MM.1S (cell line): ENCODE measurements around the gene ANXA4.
"Not testable (repeated sequence)": the region's sequence is repeated elsewhere in the genome, so short reads cannot be mapped to it uniquely, and the experiment has no call there.

Source experiments
- DNase-seq: peaks from one replicate; pipeline ENCODE4 v3.0.0-alpha.2; 2015
- H2AFZ ChIP-seq: fragments of 300-600 bp; sonication (generic); 2 replicates; pipeline ENCODE4 v1.6.0; 2016; ENCODE audit warnings: antibody characterized with exemption, low read length
- H3F3A ChIP-seq: fragments of 300-600 bp; sonication (generic); 2 replicates; pipeline ENCODE4 v1.6.1; 2016; ENCODE audit warnings: mild to moderate bottlenecking, antibody characterized with exemption, low read length, moderate library complexity, mixed read lengths; ENCODE audit not compliant: insufficient read depth
- H3K27ac ChIP-seq: fragments of 300-600 bp; sonication (generic); 2 replicates; pipeline ENCODE4 v1.5.1; 2016; ENCODE audit warnings: mild to moderate bottlenecking, low read length
- H3K27me3 ChIP-seq: fragments of 300-600 bp; sonication (generic); replicated peaks from 2 replicates; pipeline ENCODE4 v1.6.0; 2016; ENCODE audit warnings: low read length; ENCODE audit not compliant: insufficient read depth
- H3K36me3 ChIP-seq: fragments of 300-600 bp; sonication (generic); replicated peaks from 2 replicates; pipeline ENCODE4 v1.6.1; 2016; ENCODE audit warnings: mild to moderate bottlenecking, low read length, mixed read lengths; ENCODE audit not compliant: insufficient read depth
- H3K4me1 ChIP-seq: fragments of 300-600 bp; sonication (generic); 2 replicates; pipeline ENCODE4 v1.6.1; 2016; ENCODE audit warnings: low read length, mixed read lengths
- H3K4me2 ChIP-seq: fragments of 300-600 bp; sonication (generic); 2 replicates; pipeline ENCODE4 v1.6.0; 2016; ENCODE audit warnings: low read depth, low read length
- H3K4me3 ChIP-seq: fragments of 300-600 bp; sonication (generic); 2 replicates; pipeline ENCODE4 v1.5.1; 2016; ENCODE audit warnings: low read length, mixed read lengths
- H3K79me2 ChIP-seq: fragments of 300-600 bp; sonication (generic); 2 replicates; pipeline ENCODE4 v1.6.1; 2016; ENCODE audit warnings: mixed run types, low read length, mixed read lengths
- H3K9ac ChIP-seq: fragments of 300-600 bp; sonication (generic); 2 replicates; pipeline ENCODE4 v1.6.1; 2016; ENCODE audit warnings: low read length, mixed read lengths
- H3K9me2 ChIP-seq: fragments of 300-600 bp; sonication (generic); replicated peaks from 2 replicates; pipeline ENCODE4 v1.6.1; 2016; ENCODE audit warnings: mild to moderate bottlenecking, low read length, mixed read lengths; ENCODE audit not compliant: insufficient read depth
- H3K9me3 ChIP-seq: fragments of 300-600 bp; sonication (generic); replicated peaks from 2 replicates; pipeline ENCODE4 v1.6.1; 2016; ENCODE audit warnings: mild to moderate bottlenecking, low read length, mixed read lengths; ENCODE audit not compliant: insufficient read depth
- H4K20me1 ChIP-seq: fragments of 300-600 bp; sonication (generic); 2 replicates; pipeline ENCODE4 v1.6.1; 2016; ENCODE audit warnings: mild to moderate bottlenecking, low read length, moderate library complexity, mixed read lengths; ENCODE audit not compliant: insufficient read depth
- EZH2 ChIP-seq: fragments of 300-600 bp; sonication (generic); optimal IDR thresholded peaks from 2 replicates; pipeline ENCODE3; 2017; ENCODE audit warnings: low read depth, mild to moderate bottlenecking, antibody characterized with exemption, low read length, mixed read lengths
- EZH2phosphoT487 ChIP-seq: fragments of 300-600 bp; sonication (generic); IDR thresholded peaks from 2 replicates; pipeline ENCODE4 v1.6.1; 2018; ENCODE audit warnings: antibody characterized with exemption, low read length
- TF ChIP-seq, protein P1 (sequence below): fragments of 300-600 bp; sonication (generic); IDR thresholded peaks from 2 replicates; pipeline ENCODE4 v1.5.1; 2016; ENCODE audit warnings: antibody characterized with exemption, low read length, mixed read lengths

ANXA4 gene

DNA sequence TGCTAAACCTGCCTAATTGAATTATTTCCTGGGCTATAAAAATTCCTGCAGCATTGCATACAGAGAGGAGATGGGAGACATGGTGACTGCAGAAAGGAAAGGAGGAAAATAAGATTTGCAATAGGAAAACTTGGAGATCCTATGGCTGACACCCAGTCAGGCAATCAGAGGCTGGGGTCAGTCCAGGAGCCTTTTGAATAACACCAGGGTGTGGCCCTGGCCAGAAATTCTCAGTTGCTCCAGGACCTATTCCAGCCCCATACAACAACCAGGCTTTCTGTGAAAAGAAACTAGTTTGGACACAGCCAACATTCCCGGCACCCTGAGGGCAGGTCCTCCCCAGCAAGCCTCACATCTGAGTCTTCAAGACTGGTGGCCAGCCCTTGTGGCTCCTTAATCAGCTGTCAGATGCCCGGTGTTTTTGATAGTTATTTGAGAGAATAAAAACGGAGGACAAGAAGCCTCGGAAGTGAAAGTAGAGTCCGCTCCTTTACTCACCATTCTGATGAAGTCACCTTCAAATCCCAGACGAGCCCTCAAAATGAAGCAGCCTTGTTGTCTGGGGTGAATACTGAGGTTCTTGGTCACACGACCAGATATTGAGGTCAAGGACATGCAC lies 56.5 kb downstream of the ANXA4 start:
- Histone ChIP-seq H3K9me3 (no peaks in the 10 kb centered on the region), H3F3A (peaks cover 15% of the 10 kb centered on the region), H3K36me3 (no peaks in the 10 kb centered on the region), H3K9me2 (no peaks in the 10 kb centered on the region), H3K79me2 (no peaks in the 10 kb centered on the region), H4K20me1 (no peaks in the 10 kb centered on the region), H3K4me1 (peaks cover 24% of the 10 kb centered on the region), H3K4me2 (peak overlapping the region; percentile 84), H3K9ac (peak overlapping the region; percentile 34; the same call in 1 of the 2 replicates), H2AFZ (peak overlapping the region; percentile 88), H3K4me3 (peak overlapping the region; percentile 53), H3K27ac (peak overlapping the region; percentile 46; the same call in 1 of the 2 replicates), H3K27me3 (no peaks in the 10 kb centered on the region)
- DNase-seq = peak; percentile 29
- TF ChIP-seq, protein P1, sequence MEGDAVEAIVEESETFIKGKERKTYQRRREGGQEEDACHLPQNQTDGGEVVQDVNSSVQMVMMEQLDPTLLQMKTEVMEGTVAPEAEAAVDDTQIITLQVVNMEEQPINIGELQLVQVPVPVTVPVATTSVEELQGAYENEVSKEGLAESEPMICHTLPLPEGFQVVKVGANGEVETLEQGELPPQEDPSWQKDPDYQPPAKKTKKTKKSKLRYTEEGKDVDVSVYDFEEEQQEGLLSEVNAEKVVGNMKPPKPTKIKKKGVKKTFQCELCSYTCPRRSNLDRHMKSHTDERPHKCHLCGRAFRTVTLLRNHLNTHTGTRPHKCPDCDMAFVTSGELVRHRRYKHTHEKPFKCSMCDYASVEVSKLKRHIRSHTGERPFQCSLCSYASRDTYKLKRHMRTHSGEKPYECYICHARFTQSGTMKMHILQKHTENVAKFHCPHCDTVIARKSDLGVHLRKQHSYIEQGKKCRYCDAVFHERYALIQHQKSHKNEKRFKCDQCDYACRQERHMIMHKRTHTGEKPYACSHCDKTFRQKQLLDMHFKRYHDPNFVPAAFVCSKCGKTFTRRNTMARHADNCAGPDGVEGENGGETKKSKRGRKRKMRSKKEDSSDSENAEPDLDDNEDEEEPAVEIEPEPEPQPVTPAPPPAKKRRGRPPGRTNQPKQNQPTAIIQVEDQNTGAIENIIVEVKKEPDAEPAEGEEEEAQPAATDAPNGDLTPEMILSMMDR = no peak
- TF ChIP-seq EZH2 = no peak
- TF ChIP-seq EZH2phosphoT487 = no peak

DNA sequence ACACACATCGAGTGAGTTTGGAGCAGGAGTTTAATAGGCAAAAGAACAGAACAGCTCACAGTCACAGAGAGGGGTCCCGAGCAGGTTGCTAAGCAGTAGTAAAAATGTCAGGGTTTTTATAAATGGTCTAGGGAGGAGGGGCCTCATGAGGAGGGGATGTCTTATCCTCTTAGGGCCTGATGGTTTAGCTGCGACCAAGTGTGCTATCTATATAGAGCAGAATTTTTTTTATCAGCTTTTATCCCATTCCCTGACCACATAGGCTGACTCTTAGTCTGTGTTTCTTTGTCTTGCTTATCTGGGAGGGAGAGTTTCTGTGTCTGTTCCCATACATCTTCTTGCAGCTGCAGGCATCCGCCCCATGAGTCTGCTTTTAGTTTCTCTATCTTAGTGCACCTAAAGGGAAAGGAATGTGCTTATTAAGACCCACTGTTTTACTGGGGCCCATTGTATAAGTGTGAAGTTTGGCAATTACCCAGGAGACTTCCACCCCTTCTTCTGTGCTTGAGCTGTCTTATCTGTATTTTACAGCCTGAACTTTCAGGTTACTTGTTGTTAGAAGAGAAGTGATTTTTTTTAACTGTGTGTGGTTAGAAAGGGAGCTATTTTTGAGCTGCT lies 57.1 kb downstream of the ANXA4 start:
- H3K79me2 ChIP-seq = no peaks in the 10 kb centered on the region
- peaks cover 15% of the 10 kb centered on the region for H3F3A ChIP-seq
- no peaks in the 10 kb centered on the region for H3K27me3 ChIP-seq
- H4K20me1 ChIP-seq = no peaks in the 10 kb centered on the region
- peaks cover 26% of the 10 kb centered on the region for H3K4me1 ChIP-seq
- H3K9me3 ChIP-seq = no peaks in the 10 kb centered on the region
- peak overlapping the region; percentile 88 for H2AFZ ChIP-seq
- H3K9ac ChIP-seq = peak overlapping the region; percentile 34; the same call in 1 of the 2 replicates
- peak overlapping the region; percentile 84 for H3K4me2 ChIP-seq
- no peaks in the 10 kb centered on the region for H3K9me2 ChIP-seq
- H3K36me3 ChIP-seq = no peaks in the 10 kb centered on the region
- H3K27ac ChIP-seq = peak overlapping the region; percentile 46; the same call in 1 of the 2 replicates
- DNase-seq = peak; percentile 76
- H3K4me3 ChIP-seq = peak overlapping the region; percentile 53
- TF ChIP-seq, protein P1 = no peak
- no peak for TF ChIP-seq EZH2

DNA sequence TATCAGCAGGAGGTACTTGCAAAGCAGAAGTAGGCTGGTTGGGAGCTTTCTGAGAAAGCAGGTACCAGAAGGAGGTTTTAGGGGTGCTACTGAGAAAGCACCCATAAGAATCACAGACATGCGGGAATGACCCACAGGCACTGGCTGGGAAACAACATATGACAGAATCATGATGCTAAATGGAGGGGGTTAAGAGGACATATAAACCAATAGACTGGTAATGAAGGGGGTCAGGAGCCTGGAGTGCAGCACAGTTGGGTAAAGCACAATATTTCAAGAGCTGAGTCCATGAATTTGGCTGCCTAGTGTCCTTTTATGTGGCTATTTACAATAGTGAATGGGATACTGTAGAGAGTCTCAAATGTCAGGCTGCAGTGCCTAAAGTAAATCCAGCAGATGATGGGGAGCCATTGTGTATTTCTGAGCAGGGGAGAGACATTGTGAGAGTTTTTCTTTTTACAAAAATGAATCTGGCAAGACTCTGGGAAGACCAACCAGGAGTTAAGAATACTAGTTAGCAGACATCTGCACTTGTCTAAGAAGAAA lies 59.9 kb downstream of the ANXA4 start:
- H3K27ac ChIP-seq = no peak overlapping the region
- no peak for DNase-seq
- H3K4me1 ChIP-seq = peaks cover 26% of the 10 kb centered on the region
- H3K4me3 ChIP-seq = no peak overlapping the region
- H3K9ac ChIP-seq = no peak overlapping the region
- no peaks in the 10 kb centered on the region for H3K36me3 ChIP-seq
- H3K27me3 ChIP-seq = no peaks in the 10 kb centered on the region
- H3F3A ChIP-seq = peaks cover 15% of the 10 kb centered on the region
- TF ChIP-seq EZH2phosphoT487 (no peak), EZH2 (no peak)
- TF ChIP-seq, protein P1 = no peak
- H3K9me2 ChIP-seq = no peaks in the 10 kb centered on the region
- H4K20me1 ChIP-seq = no peaks in the 10 kb centered on the region
- no peaks in the 10 kb centered on the region for H3K9me3 ChIP-seq
- H2AFZ ChIP-seq = no peak overlapping the region
- H3K4me2 ChIP-seq = no peak overlapping the region
- H3K79me2 ChIP-seq = no peaks in the 10 kb centered on the region

DNA sequence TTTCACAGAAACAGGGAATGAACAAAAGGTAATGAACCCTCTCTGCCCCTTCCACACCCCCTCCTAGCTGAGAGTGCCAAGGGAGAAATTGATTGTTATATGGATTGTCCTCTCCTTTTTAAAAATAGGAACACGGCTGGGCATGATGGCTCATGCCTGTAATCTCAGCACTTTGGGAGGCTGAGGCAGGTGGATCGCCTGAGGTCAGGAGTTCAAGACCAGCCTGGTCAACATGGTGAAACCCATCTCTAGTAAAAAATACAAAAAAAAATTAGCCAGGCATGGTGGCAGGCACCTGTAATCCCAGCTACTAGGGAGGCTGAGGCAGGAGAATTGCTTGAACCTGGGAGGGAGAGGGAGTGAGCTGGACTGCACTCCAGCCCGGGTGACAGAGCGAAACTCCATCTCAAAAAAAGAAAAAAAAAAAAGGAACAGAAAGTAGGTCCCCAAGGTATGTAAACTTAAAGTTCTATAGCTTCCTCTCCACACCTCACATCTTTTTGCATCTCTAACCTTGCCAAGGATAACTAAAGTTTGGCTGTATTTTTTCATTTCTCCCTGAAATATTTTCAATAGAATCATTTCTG lies 60.9 kb downstream of the ANXA4 start:
- not testable (repeated sequence) for H4K20me1 ChIP-seq, H3K27me3 ChIP-seq, H2AFZ ChIP-seq, H3K36me3 ChIP-seq, H3K9me2 ChIP-seq, H3K4me3 ChIP-seq, H3K79me2 ChIP-seq, H3K9me3 ChIP-seq, H3K9ac ChIP-seq
- Histone ChIP-seq H3F3A (peaks cover 15% of the 10 kb centered on the region), H3K27ac (peak overlapping the region; percentile 18; the same call in 1 of the 2 replicates), H3K4me1 (peaks cover 23% of the 10 kb centered on the region), H3K4me2 (peak overlapping the region; percentile 29; the same call in 1 of the 2 replicates)
- DNase-seq = peak; percentile 34
